ENCODE measurements around the gene PPP1R11.
A peak's percentile ranks its signal among the peaks of the same experiment; 100 is the strongest.
"Not testable (repeated sequence)": the region's sequence is repeated elsewhere in the genome, so short reads cannot be mapped to it uniquely, and the experiment has no call there.

The PPP1R11 gene

DNA sequence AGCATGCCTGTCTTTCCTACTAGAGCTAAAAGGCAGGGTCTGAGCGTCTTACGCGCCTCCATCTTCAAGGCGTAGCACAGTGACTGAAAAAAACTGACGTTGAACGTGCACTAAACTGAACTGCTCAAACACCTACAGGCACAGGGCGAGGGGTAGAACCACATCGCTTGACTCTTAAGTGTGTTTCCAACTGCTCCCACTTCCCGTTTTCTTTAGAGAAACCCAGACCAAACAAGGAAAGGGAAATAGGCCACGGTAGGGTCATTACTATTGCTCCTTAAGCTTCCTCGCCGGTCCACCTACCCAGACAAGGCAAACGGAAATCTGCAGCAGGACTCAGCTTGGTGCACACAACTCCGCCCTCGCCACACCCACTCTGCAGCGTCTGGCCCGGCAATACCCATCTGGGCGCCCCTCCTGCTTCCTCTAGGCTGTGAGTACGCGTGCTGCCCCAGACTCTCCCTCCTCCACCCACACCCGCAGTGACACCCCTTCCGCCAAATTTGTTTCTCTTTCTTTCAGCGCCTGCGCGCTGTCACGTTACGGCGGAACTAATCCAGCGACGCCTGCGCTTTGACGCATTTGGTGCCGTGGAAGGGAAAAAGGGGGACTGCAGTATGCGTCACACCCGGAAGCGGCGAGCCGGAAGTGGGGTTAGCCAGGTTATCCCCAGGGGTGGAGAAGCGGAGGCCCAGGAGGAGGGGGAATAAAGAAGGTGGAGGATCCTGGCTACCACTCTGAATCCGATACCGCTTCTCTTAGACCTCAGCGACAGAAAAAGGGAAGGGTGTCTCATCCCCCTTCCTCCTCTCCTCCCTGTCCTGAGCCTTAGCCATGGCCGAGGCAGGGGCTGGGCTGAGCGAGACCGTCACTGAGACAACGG is at the start of gene PPP1R11:
Gene PPP1R11, plus strand, starts transcription at position 622 of the 883 bp plus-strand sequence. Its CDS starts 213 bp downstream, at position 835.
- DNase-seq (ENCODE audit: low read depth in 1 of 2, low spot score in 1 of 2) = peak; percentile 83 to 99
- no peak for TF ChIP-seq JUND (IDR thresholded peaks at IDR 0.05; ENCODE audit: low read depth)
- in situ Hi-C loops (cut with HindIII; ENCODE audit: low pct_unique_long_range_greater_than_20kb, low sequenced_read_pairs) = no loop called here

- no peak for TF ChIP-seq JUND (IDR thresholded peaks at IDR 0.05; ENCODE audit: low read depth)
- in situ Hi-C loops (cut with HindIII; ENCODE audit: low pct_unique_long_range_greater_than_20kb, low sequenced_read_pairs) = no loop called here
- no peak for DNase-seq (ENCODE audit: low read depth in 1 of 2, low spot score in 1 of 2)
Measured at GRCh38 chr6:30019819-30020218, 47.2 kb upstream of the PPP1R11 start.

GRCh38 chr6:30020626-30021025 is 46.4 kb upstream of the PPP1R11 start:
- no peak for DNase-seq (ENCODE audit: low read depth in 1 of 2, low spot score in 1 of 2)
- TF ChIP-seq JUND (IDR thresholded peaks at IDR 0.05; ENCODE audit: low read depth) = no peak
- in situ Hi-C loops (cut with HindIII; ENCODE audit: low pct_unique_long_range_greater_than_20kb, low sequenced_read_pairs) = no loop called here

GRCh38 chr6:30022189-30022588 is 44.8 kb upstream of the PPP1R11 start:
- no peak for TF ChIP-seq JUND (IDR thresholded peaks at IDR 0.05; ENCODE audit: low read depth)

GRCh38 chr6:30022712-30023111 is 44.3 kb upstream of the PPP1R11 start:
- DNase-seq (ENCODE audit: low read depth in 1 of 2, low spot score in 1 of 2); in situ Hi-C loops (cut with HindIII; ENCODE audit: low pct_unique_long_range_greater_than_20kb, low sequenced_read_pairs): not testable (repeated sequence)

More at GRCh38 chr6:30022189-30022588, 44.8 kb upstream of the PPP1R11 start:
- DNase-seq (ENCODE audit: low read depth in 1 of 2, low spot score in 1 of 2) = no peak
- in situ Hi-C loops (cut with HindIII; ENCODE audit: low pct_unique_long_range_greater_than_20kb, low sequenced_read_pairs) = no loop called here

DNA sequence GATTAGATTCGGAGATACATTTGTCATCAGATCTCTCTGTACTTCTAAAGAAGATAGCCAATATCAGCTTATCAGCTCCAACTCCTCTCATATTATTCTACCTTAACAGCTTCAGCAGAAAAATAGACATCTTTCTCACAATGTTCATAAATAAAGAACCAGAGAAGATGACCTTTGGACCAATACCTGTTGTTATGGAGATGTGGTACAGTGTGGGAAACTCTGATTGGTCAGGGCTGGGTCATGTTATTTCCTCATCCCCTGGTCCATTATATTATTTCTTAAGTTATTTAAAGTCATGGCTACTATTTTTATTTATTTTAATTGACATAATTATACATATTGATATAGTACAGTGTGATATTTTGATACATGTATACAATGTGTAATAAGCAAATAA is 41.8 kb upstream of the PPP1R11 start:
- DNase-seq (ENCODE audit: low read depth in 1 of 2, low spot score in 1 of 2) = no peak
- no peak for TF ChIP-seq JUND (IDR thresholded peaks at IDR 0.05; ENCODE audit: low read depth)

DNA sequence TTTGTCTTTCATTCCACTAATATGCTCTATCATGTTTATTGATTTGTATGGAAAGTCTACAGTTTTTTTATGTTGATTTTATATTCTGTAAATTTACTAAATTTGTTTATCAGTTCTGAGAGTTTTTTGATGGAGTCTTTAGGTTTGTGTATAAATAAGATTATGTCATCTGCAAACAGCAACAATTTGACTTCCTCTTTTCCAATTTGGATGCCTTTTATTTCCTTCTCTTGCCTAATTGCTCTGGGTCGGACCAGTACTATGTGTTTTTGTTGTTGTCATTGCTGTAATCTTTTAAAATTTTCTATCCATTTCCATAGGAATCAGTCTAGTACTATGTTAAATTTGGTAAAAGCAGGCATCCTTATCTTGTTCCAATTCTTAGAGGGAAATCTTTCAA is 37.4 kb upstream of the PPP1R11 start:
- no peak for TF ChIP-seq JUND (IDR thresholded peaks at IDR 0.05; ENCODE audit: low read depth)
- in situ Hi-C loops (cut with HindIII; ENCODE audit: low pct_unique_long_range_greater_than_20kb, low sequenced_read_pairs) = no loop called here
- no peak for DNase-seq (ENCODE audit: low read depth in 1 of 2, low spot score in 1 of 2)

More for the DNA sequence above, 41.8 kb upstream of the PPP1R11 start:
- in situ Hi-C loops (cut with HindIII; ENCODE audit: low pct_unique_long_range_greater_than_20kb, low sequenced_read_pairs) = no loop called here

GRCh38 chr6:30031381-30031780 is 35.6 kb upstream of the PPP1R11 start:
- no peak for DNase-seq (ENCODE audit: low read depth in 1 of 2, low spot score in 1 of 2)
- in situ Hi-C loops (cut with HindIII; ENCODE audit: low pct_unique_long_range_greater_than_20kb, low sequenced_read_pairs) = no loop called here
- TF ChIP-seq JUND (IDR thresholded peaks at IDR 0.05; ENCODE audit: low read depth) = no peak

- in situ Hi-C loops (cut with HindIII; ENCODE audit: low pct_unique_long_range_greater_than_20kb, low sequenced_read_pairs); DNase-seq (ENCODE audit: low read depth in 1 of 2, low spot score in 1 of 2): not testable (repeated sequence)
Measured at GRCh38 chr6:30033440-30033839, 33.6 kb upstream of the PPP1R11 start.

DNA sequence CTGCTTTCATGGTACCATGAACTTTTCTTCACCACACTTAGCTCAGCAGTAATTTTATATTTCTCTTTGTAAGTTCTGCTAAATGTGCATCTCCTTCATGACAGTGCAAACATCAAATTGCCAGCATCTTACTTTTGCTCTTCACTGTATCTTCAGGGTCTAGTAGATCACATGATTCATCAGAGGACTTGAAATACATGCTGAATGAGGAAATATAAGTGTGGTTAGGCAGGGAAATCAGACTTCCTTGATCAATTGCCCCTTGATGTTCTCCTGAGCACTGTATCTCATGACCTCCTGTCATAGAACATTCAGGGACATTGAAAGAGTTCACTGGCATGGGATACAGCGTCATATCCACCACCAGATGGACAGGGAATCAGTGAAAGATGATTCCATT is 31.2 kb upstream of the PPP1R11 start:
- no peak for DNase-seq (ENCODE audit: low read depth in 1 of 2, low spot score in 1 of 2)
- in situ Hi-C loops (cut with HindIII; ENCODE audit: low pct_unique_long_range_greater_than_20kb, low sequenced_read_pairs) = no loop called here

GRCh38 chr6:30037182-30037788 is 29.7 kb upstream of the PPP1R11 start:
- DNase-seq (ENCODE audit: low read depth in 1 of 2, low spot score in 1 of 2) = peak; percentile 35 to 42
- in situ Hi-C loops (cut with HindIII; ENCODE audit: low pct_unique_long_range_greater_than_20kb, low sequenced_read_pairs) = no loop called here
- TF ChIP-seq JUND (IDR thresholded peaks at IDR 0.05; ENCODE audit: low read depth) = no peak

More for the DNA sequence above, 31.2 kb upstream of the PPP1R11 start:
- no peak for TF ChIP-seq JUND (IDR thresholded peaks at IDR 0.05; ENCODE audit: low read depth)

- DNase-seq (ENCODE audit: low read depth in 1 of 2, low spot score in 1 of 2) = no peak
- in situ Hi-C loops (cut with HindIII; ENCODE audit: low pct_unique_long_range_greater_than_20kb, low sequenced_read_pairs) = no loop called here
- TF ChIP-seq JUND (IDR thresholded peaks at IDR 0.05; ENCODE audit: low read depth) = no peak
Measured at GRCh38 chr6:30041221-30041620, 25.8 kb upstream of the PPP1R11 start.

- no peak for TF ChIP-seq JUND (IDR thresholded peaks at IDR 0.05; ENCODE audit: low read depth)
- no peak for DNase-seq (ENCODE audit: low read depth in 1 of 2, low spot score in 1 of 2)
- in situ Hi-C loops (cut with HindIII; ENCODE audit: low pct_unique_long_range_greater_than_20kb, low sequenced_read_pairs) = no loop called here
Measured at GRCh38 chr6:30041821-30042220, 25.2 kb upstream of the PPP1R11 start.
